ENCODE data around the gene GPR3.

GRCh38 chr1:27381969-27382762, 10.3 kb upstream of the GPR3 start:
- TF ChIP-seq CTCF (IDR thresholded peaks at IDR 0.05): no peak
- TF ChIP-seq MAFK (IDR thresholded peaks at IDR 0.05; ENCODE audit: partially characterized antibody): no peak
- TF ChIP-seq HDAC2 (IDR thresholded peaks at IDR 0.05): no peak
- no peak for TF ChIP-seq POLR2A (IDR thresholded peaks at IDR 0.05; ENCODE audit: low read length)

Measured in A549 (cell line).